Measurements from ENCODE around the gene MUCL1. TPM values are rescaled to one million over a fixed set of nuclear protein-coding genes. Genes with fewer than 3 reads are reported as not detected.

Gene MUCL1
- total RNA-seq, 1 donor from 2014 or later = 15.4 TPM

DNA sequence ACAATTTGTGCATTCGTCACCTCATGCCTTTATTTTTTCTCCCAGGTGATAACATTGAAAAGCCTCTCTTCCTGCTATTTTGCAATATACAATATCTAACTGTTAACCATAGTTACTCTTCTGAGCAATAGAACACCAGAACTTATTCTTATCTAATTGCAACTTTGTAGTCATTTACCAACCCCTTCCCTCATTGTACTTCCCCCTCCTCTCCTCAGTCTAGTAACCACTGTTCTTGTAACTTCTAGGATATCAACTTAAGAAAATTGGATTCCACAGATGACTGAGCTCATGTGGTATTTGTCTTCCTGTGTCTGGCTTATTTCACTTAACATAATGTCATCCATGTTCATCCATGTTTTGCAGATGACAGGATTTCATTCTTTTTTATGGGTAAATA, 7.6 kb downstream of the MUCL1 start:
- TF ChIP-seq, protein P1, sequence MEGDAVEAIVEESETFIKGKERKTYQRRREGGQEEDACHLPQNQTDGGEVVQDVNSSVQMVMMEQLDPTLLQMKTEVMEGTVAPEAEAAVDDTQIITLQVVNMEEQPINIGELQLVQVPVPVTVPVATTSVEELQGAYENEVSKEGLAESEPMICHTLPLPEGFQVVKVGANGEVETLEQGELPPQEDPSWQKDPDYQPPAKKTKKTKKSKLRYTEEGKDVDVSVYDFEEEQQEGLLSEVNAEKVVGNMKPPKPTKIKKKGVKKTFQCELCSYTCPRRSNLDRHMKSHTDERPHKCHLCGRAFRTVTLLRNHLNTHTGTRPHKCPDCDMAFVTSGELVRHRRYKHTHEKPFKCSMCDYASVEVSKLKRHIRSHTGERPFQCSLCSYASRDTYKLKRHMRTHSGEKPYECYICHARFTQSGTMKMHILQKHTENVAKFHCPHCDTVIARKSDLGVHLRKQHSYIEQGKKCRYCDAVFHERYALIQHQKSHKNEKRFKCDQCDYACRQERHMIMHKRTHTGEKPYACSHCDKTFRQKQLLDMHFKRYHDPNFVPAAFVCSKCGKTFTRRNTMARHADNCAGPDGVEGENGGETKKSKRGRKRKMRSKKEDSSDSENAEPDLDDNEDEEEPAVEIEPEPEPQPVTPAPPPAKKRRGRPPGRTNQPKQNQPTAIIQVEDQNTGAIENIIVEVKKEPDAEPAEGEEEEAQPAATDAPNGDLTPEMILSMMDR (IDR thresholded peaks at IDR 0.05; ENCODE audit: unreplicated experiment) = no peak
- Mint-ChIP-seq H3K36me3 (ENCODE audit: low read depth, unreplicated experiment) (no peaks in the 10 kb centered on the region), H3K27me3 (ENCODE audit: unreplicated experiment) (no peaks in the 10 kb centered on the region), H3K9me3 (ENCODE audit: unreplicated experiment) (no peaks in the 10 kb centered on the region), H3K27ac (ENCODE audit: unreplicated experiment) (no peak overlapping the region), H3K4me1 (ENCODE audit: unreplicated experiment) (peaks cover 7% of the 10 kb centered on the region), H3K4me3 (ENCODE audit: unreplicated experiment) (no peak overlapping the region)
- DNase-seq (ENCODE audit: low spot score) = no peak

DNA sequence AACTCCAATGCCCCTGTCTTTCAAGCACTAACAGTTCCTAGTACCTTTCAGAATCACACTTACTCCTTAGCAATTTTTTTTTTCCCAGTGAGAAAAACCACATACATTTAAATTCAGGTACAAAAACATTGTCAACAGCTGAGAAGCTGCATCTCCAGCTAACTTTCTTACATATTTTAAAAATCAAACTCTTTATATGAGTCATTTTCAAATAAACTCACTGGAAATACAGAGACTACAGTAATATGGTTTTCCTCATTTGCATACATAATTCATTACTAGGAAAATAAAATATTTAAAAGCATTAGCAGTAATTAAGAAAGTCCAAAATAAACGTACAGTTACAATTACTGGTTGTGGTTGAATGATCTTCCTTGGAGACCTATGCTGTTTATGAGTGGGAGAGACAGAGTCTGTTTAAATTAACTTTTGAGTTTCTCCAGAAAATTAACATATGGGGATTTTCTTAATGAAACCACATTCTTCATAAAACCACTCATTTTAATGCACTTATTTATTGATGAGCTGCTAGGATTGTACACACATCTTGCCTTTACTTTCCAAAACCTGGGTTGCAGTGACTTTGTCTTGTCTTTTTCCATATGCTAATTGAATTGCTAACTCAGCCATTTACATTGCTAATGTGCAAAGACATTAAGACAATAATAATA, 9.8 kb downstream of the MUCL1 start:
- H3K27me3 Mint-ChIP-seq (ENCODE audit: unreplicated experiment) = no peaks in the 10 kb centered on the region
- no peaks in the 10 kb centered on the region for H3K9me3 Mint-ChIP-seq (ENCODE audit: unreplicated experiment)
- TF ChIP-seq, protein P1 (IDR thresholded peaks at IDR 0.05; ENCODE audit: unreplicated experiment) = no peak
- H3K4me3 Mint-ChIP-seq (ENCODE audit: unreplicated experiment) = no peak overlapping the region
- H3K4me1 Mint-ChIP-seq (ENCODE audit: unreplicated experiment) = peaks cover 4% of the 10 kb centered on the region
- no peak for DNase-seq (ENCODE audit: low spot score)
- H3K36me3 Mint-ChIP-seq (ENCODE audit: low read depth, unreplicated experiment) = no peaks in the 10 kb centered on the region
- H3K27ac Mint-ChIP-seq (ENCODE audit: unreplicated experiment) = no peak overlapping the region

DNA sequence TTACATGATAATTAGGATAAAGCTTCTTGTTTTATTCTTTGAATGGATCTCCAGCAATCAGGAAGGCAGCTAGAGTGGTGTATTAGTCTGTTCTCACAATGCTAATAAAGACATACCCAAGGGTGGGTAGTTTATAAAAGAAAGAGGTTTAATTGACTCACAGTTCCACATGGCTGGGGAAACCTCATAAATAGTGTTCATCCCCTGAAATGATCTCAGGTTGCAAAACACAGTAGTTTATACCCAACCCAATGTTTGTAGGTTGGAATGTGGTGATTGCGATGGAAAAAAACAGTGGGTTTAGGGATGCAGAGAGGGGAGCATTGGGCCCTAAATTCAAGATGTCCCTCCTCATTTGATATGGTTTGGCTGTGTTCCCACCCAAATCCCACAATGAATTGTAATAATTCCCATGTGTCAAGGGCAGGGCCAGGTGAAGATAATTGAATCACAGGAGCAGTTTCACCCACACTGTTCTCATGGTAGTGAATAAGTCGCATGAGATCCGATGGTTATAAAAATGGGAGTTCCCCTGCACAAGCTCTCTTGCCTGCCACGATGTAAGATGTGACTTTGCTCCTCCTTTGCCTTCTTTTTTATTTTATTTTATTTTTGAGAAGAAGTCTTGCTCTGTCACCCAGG, 11.5 kb downstream of the MUCL1 start:
- TF ChIP-seq, protein P1 (IDR thresholded peaks at IDR 0.05; ENCODE audit: unreplicated experiment) = no peak
- no peaks in the 10 kb centered on the region for H3K27me3 Mint-ChIP-seq (ENCODE audit: unreplicated experiment)
- H3K36me3 Mint-ChIP-seq (ENCODE audit: low read depth, unreplicated experiment) = no peaks in the 10 kb centered on the region
- no peak overlapping the region for H3K4me3 Mint-ChIP-seq (ENCODE audit: unreplicated experiment)
- no peaks in the 10 kb centered on the region for H3K4me1 Mint-ChIP-seq (ENCODE audit: unreplicated experiment)
- H3K9me3 Mint-ChIP-seq (ENCODE audit: unreplicated experiment) = no peaks in the 10 kb centered on the region
- DNase-seq (ENCODE audit: low spot score) = no peak
- H3K27ac Mint-ChIP-seq (ENCODE audit: unreplicated experiment) = no peak overlapping the region

DNA sequence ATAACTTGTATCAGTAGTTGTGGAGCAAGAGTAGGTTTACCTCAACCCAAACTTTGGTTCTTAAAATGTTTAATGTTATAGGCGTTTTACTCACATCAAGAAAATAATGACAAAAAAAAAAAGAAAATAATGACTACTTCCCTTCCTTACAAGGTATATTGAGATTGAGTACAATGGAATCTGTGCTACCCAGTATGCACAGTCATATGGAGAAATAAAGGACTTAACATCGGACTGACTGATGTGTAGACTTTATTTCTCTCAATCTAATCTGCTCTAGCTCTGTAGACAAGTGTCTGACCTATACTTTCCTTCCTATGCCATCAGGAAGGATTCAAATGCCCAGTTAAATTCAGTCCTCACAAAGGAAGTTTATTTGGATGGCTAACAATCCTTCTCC, 14.4 kb downstream of the MUCL1 start:
- H3K36me3 Mint-ChIP-seq (ENCODE audit: low read depth, unreplicated experiment) = no peaks in the 10 kb centered on the region
- H3K4me3 Mint-ChIP-seq (ENCODE audit: unreplicated experiment) = no peak overlapping the region
- H3K4me1 Mint-ChIP-seq (ENCODE audit: unreplicated experiment) = no peaks in the 10 kb centered on the region
- no peak for DNase-seq (ENCODE audit: low spot score)
- TF ChIP-seq, protein P1 (IDR thresholded peaks at IDR 0.05; ENCODE audit: unreplicated experiment) = no peak
- no peaks in the 10 kb centered on the region for H3K27me3 Mint-ChIP-seq (ENCODE audit: unreplicated experiment)
- no peak overlapping the region for H3K27ac Mint-ChIP-seq (ENCODE audit: unreplicated experiment)
- no peaks in the 10 kb centered on the region for H3K9me3 Mint-ChIP-seq (ENCODE audit: unreplicated experiment)

DNA sequence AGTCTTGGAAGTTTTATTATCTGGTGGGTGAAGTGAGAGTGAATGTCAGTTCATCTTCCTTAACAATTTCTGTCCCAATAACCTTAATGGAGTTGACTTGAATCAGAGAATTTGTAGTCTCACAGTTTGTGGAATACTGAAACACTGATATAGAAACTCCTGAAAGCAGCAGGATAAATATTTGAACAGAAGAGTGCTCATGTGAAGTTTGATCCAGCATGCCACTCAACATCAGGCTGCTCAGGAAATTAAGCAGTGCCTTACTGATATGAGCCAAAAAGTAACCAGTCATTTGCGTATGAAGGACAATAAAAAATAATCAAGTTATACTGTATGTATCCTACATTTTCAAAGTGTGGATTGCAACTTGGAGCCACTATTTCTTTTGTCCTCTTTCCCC, 15.7 kb downstream of the MUCL1 start:
- Mint-ChIP-seq H3K9me3 (ENCODE audit: unreplicated experiment) (no peaks in the 10 kb centered on the region), H3K27ac (ENCODE audit: unreplicated experiment) (no peak overlapping the region), H3K4me3 (ENCODE audit: unreplicated experiment) (no peak overlapping the region), H3K27me3 (ENCODE audit: unreplicated experiment) (no peaks in the 10 kb centered on the region), H3K4me1 (ENCODE audit: unreplicated experiment) (no peaks in the 10 kb centered on the region), H3K36me3 (ENCODE audit: low read depth, unreplicated experiment) (no peaks in the 10 kb centered on the region)
- DNase-seq (ENCODE audit: low spot score) = no peak
- TF ChIP-seq, protein P1 (IDR thresholded peaks at IDR 0.05; ENCODE audit: unreplicated experiment) = no peak
